Dermis blood vessel endothelial cell (primary cell): ENCODE data around the gene RIN3. TPM values are rescaled to one million over a fixed set of nuclear protein-coding genes. Genes with fewer than 3 reads are reported as not detected.

Experiments
- DNase-seq: peaks from one replicate; pipeline ENCODE4 v3.0.0; 2010
- total RNA-seq: library from RNA; depleted of rRNA; stranded (reverse); fragments of >200 nt; gene quantifications from 2 replicates; pipeline ENCODE4 v1.2.3, GENCODE V29; 2014

The RIN3 gene
- total RNA-seq, 1 donor from 2014 or later, result 11.1 TPM

DNA sequence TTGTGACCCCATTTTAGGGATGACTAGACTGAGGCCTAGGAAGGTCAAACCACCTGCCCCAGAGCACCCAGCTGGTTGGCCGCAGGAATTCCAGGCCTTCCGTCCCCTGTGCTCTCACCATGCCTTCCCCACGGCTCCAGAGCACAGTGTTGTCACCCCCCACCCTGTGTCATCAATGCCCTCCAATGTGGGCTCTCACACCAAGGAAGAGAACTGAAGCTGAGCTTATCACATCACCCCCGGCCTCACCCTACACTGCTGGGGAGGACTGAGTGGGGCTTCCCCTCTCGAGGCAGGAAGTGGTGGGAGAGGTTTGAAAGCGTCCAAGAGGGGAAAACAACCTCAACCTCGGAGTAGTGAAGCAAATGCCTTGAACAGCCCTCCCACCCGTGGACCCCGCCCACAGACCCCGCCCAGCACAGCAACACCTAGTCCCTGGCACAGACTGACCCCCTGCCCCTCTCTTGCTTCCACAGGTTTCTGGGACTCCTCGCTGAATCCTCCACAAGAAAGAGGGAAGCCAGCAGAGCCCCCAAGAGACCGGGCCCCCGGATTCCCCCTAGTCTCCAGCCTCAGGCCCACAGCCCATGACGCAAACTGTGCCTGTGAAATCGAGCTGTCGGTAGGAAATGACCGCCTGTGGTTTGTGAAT, 137.7 kb downstream of the RIN3 start:
- no peak for DNase-seq

DNA sequence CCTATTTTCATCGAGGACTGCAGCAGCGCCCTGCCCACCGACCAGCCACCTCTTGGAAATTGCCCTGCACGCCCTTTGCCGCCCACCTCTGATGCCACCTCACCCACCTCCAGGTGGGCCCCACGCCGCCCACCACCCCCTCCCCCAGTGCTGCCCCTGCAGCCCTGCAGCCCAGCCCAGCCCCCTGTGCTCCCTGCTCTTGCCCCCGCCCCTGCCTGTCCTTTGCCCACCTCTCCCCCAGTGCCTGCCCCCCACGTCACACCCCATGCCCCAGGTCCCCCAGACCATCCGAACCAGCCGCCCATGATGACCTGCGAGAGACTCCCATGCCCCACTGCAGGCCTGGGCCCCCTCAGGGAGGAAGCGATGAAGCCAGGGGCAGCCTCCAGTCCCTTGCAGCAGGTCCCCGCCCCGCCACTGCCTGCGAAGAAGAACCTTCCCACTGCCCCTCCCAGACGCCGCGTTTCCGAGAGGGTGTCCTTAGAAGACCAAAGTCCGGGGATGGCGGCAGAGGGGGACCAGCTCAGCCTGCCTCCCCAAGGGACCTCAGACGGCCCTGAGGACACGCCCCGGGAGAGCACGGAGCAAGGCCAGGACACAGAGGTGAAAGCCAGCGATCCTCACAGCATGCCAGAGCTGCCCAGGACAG, 138.3 kb downstream of the RIN3 start:
- DNase-seq, result no peak

GRCh38 chr14:92652413-92653151, 139.0 kb downstream of the RIN3 start:
- DNase-seq, result no peak

DNA sequence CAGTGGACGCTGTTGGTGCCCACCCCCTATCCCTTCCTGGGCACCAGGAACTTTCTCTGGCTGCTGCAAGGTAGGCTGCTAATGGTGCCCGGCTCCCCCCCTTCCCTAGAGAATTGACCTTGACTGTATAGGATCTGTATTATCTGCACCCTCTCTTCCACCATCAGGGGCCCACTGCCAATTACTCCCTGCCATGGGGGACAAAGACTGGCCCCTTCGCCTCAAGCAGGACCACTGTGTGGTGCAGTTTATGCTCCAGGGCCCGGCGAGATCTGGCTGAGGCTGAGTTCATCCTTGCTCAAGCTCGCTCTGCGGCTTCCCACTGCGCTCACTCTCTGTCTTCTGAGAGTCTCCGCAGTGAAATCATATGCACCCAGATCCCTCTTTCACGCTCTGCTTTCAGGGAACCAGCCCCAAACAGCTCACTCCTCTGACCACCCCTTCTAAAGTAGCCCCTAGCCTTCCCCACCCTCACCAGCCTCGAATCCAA, 139.6 kb downstream of the RIN3 start:
- DNase-seq, result no peak

DNA sequence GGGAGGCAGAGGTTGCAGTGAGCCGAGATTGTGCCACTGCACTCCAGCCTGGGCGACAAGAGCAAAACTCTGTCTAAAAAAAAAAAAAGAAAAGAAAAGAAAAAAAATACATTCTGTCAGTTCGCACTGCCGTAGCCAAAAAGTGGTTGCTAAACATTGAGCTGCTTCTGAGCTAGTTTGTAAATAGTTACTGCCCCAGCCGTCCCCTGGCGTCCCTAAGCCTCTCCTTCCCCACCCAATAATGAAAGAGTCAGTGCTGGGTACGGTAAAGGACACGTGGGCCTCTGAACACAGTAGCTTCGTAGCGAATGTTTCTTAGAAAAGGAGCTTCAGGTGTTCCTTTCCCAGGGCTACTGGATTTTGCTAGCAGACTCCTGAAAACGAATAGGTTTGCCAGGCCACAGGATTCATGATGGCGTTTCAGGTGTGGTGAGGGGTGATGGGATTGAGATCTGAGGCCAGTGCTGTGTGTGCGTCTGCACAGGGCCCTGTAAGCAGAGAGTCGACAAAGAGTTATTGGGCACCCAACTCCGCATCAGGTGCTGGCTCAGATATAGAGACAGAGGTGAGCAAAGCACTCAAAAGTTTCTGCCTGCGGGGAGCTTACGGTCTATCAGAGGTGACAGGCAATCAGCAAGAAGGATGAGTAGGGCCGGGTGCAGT, 140.8 kb downstream of the RIN3 start:
- DNase-seq, result no peak

- no peak for DNase-seq
These were observed 142.0 kb downstream of the RIN3 start for GRCh38 chr14:92655419-92656201.

- no peak for DNase-seq
These were observed 142.9 kb downstream of the RIN3 start for GRCh38 chr14:92656306-92657081.

DNA sequence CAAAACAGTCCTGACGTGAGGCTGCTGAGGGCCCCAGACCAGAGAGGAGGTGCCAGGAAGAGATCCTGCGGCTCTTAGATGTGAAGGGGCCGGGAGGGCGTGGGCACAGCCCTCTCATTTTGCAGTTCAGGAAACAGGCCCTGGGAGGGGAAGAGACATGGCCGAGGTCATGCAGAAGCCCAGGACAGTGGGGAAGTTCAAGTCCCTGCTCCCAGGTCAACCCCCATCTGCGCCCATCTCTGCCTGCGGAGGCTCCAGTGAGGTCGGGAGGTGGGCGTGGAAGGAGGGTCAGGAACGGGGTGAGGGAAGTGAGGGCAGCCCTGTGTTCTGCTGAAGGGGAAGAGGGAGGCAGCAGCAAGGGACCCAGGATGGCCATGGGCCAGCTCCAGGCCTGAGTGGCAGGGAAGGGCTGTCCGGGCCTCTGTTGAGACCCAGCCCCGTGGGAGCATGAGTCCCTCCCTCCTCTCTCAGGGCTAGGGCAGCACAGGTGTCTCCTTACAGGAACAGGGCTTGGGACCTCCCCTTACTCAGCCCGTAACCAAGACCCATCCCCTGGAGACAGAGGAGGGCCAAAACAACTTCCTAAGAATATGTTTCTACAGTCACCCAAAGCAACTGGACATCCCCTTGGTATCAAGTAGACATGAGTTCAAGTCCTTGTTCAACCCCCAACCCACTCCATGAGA, 144.0 kb downstream of the RIN3 start:
- no peak for DNase-seq

- DNase-seq, result no peak
These were observed 144.6 kb downstream of the RIN3 start for GRCh38 chr14:92658160-92658559.

GRCh38 chr14:92658684-92659083, 145.1 kb downstream of the RIN3 start:
- no peak for DNase-seq

- DNase-seq, result no peak
These were observed 146.4 kb downstream of the RIN3 start for GRCh38 chr14:92659765-92660561.

- DNase-seq, result no peak
These were observed 147.0 kb downstream of the RIN3 start for GRCh38 chr14:92660571-92660970.

DNA sequence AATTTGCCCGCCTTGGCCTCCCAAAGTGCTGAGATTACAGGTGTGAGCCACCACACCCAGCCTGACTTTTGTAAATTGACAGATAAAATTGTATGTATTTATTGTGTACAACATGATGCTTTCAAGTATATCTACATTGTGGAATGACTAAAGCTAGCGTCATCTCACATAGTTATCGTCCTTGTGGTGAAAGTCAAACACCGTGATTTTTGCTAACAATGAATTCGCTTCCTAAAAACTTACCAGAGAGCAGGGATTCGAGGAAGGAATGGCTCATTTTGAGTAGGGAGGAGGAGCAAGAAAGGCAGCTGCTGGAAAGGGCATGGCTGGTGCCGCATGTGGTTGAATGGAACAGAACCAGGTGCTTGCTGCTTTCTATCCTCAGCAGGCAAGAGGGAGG, 149.5 kb downstream of the RIN3 start:
- no peak for DNase-seq

- DNase-seq, result no peak
These were observed 152.1 kb downstream of the RIN3 start for GRCh38 chr14:92665661-92666110.

GRCh38 chr14:92666251-92666650, 152.7 kb downstream of the RIN3 start:
- no peak for DNase-seq

DNA sequence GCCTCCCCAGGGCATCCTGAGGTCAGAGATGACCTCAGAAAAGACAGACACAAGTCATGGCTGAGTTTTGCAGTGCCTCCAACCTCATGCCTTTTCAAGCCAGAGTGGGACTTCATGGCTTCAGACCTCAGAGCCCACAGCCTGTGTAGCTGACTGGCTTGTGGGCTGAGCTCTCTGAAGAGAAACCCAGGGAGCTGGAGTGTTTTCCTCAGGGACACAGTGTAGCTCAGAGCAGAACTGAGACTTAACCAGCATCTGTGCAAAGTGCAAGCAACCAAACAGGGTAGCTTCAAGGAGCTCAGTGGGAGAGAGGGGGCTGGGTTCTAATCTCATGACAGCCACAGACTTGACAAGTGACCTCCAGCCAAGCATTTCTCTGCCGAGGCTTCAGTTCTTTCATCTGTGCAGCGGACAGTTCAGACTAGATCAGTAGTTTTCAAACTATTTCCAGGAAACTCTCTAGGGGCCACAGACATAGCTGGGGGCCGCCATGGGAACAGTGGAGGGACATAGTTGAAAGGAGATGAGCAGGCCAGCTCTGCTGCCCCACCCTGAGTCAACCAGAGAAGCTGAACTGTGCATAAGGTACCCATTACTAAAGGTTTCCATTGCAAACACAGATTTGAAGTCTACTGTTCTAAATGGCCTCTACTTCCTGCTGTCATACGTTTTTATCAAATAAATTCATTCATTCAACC, 154.8 kb downstream of the RIN3 start:
- DNase-seq, result no peak

DNA sequence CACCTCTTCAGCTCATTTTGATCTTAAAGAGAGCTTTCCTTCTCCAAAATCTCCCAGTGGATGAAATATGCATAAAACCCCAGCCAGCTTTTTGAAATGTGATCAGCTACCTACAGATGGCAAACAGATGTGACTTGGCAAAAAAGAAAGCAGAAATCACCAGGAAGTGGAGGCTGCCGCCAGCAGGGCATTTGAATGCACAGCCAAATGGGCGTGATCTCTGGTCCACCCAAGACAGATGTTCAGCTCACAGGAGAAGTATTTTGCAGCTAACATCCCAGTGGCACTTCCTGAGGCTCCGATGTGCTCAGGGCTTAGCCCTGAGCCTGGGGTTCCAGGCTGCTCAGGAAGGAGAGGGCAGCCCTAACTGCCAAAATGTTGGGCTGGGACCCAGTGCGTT, 156.6 kb downstream of the RIN3 start:
- no peak for DNase-seq

GRCh38 chr14:92670643-92671366, 157.2 kb downstream of the RIN3 start:
- DNase-seq, result no peak
